ENCODE data around the gene LRRC66.

DNA sequence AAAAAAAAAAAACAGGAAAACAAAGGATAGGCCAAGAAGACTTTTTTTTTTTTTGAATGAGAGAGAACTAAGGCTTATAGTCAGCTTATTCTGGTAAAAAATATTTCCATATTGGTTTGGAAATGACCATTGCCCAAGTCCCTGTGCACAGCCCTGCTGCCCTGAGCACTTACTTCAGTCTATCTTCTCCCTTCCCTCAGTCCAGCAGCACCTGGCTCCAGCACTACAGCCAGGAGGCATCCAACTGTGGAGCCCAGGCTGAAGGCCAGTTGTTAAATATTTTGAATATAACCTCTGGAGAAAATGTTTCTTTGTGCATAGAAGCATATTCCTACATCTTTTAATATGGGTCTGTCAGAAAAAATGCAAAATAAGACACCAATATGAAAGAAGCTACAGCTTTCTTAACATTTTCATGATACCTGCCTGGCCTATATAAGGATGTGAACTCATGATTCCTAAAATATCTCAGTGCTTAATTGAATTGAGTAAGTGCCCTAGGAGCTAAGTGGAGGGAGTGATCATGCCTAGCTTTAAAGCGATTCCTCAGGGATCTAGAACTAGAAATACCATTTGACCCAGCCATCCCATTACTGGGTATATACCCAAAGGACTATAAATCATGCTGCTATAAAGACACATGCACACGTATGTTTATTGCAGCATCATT, 14.4 kb downstream of the LRRC66 start:
- TF ChIP-seq, protein P1, sequence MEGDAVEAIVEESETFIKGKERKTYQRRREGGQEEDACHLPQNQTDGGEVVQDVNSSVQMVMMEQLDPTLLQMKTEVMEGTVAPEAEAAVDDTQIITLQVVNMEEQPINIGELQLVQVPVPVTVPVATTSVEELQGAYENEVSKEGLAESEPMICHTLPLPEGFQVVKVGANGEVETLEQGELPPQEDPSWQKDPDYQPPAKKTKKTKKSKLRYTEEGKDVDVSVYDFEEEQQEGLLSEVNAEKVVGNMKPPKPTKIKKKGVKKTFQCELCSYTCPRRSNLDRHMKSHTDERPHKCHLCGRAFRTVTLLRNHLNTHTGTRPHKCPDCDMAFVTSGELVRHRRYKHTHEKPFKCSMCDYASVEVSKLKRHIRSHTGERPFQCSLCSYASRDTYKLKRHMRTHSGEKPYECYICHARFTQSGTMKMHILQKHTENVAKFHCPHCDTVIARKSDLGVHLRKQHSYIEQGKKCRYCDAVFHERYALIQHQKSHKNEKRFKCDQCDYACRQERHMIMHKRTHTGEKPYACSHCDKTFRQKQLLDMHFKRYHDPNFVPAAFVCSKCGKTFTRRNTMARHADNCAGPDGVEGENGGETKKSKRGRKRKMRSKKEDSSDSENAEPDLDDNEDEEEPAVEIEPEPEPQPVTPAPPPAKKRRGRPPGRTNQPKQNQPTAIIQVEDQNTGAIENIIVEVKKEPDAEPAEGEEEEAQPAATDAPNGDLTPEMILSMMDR (IDR thresholded peaks at IDR 0.05; ENCODE audit: low read depth, low read length, missing input control), result no peak
- TF ChIP-seq GABPA (IDR thresholded peaks at IDR 0.05 in 1 of 2, conservative IDR thresholded peaks at IDR 0.05 in 1 of 2) (no peak), RAD21 (IDR thresholded peaks at IDR 0.05) (no peak), JUND (IDR thresholded peaks at IDR 0.05) (no peak), TAF1 (conservative IDR thresholded peaks at IDR 0.05) (no peak), FOXA1 (IDR thresholded peaks at IDR 0.05) (no peak), EGR1 (IDR thresholded peaks at IDR 0.05; ENCODE audit: low read depth in 2 of 2) (no peak), YY1 (IDR thresholded peaks at IDR 0.05) (no peak), RXRA (IDR thresholded peaks at IDR 0.05) (no peak)
- TF ChIP-seq, protein P2, sequence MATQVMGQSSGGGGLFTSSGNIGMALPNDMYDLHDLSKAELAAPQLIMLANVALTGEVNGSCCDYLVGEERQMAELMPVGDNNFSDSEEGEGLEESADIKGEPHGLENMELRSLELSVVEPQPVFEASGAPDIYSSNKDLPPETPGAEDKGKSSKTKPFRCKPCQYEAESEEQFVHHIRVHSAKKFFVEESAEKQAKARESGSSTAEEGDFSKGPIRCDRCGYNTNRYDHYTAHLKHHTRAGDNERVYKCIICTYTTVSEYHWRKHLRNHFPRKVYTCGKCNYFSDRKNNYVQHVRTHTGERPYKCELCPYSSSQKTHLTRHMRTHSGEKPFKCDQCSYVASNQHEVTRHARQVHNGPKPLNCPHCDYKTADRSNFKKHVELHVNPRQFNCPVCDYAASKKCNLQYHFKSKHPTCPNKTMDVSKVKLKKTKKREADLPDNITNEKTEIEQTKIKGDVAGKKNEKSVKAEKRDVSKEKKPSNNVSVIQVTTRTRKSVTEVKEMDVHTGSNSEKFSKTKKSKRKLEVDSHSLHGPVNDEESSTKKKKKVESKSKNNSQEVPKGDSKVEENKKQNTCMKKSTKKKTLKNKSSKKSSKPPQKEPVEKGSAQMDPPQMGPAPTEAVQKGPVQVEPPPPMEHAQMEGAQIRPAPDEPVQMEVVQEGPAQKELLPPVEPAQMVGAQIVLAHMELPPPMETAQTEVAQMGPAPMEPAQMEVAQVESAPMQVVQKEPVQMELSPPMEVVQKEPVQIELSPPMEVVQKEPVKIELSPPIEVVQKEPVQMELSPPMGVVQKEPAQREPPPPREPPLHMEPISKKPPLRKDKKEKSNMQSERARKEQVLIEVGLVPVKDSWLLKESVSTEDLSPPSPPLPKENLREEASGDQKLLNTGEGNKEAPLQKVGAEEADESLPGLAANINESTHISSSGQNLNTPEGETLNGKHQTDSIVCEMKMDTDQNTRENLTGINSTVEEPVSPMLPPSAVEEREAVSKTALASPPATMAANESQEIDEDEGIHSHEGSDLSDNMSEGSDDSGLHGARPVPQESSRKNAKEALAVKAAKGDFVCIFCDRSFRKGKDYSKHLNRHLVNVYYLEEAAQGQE (IDR thresholded peaks at IDR 0.05), result no peak
- TF ChIP-seq, protein P3, sequence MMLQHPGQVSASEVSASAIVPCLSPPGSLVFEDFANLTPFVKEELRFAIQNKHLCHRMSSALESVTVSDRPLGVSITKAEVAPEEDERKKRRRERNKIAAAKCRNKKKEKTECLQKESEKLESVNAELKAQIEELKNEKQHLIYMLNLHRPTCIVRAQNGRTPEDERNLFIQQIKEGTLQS (IDR thresholded peaks at IDR 0.05), result no peak
- TF ChIP-seq, protein P4, sequence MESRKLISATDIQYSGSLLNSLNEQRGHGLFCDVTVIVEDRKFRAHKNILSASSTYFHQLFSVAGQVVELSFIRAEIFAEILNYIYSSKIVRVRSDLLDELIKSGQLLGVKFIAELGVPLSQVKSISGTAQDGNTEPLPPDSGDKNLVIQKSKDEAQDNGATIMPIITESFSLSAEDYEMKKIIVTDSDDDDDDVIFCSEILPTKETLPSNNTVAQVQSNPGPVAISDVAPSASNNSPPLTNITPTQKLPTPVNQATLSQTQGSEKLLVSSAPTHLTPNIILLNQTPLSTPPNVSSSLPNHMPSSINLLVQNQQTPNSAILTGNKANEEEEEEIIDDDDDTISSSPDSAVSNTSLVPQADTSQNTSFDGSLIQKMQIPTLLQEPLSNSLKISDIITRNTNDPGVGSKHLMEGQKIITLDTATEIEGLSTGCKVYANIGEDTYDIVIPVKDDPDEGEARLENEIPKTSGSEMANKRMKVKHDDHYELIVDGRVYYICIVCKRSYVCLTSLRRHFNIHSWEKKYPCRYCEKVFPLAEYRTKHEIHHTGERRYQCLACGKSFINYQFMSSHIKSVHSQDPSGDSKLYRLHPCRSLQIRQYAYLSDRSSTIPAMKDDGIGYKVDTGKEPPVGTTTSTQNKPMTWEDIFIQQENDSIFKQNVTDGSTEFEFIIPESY (IDR thresholded peaks at IDR 0.05), result no peak

Measured in liver (tissue), 3 donors.